Measurements from ENCODE around the gene VWA2.

- no peak for TF ChIP-seq CTCF (IDR thresholded peaks at IDR 0.05)
- TF ChIP-seq POLR2A (IDR thresholded peaks at IDR 0.05) = no peak
These were observed 101.8 kb downstream of the VWA2 start for GRCh38 chr10:114340816-114341215.

Measured in esophagus squamous epithelium (tissue), 4 donors.